ENCODE measurements around the gene MRPS34. TPM values are rescaled to one million over a fixed set of nuclear protein-coding genes. Genes with fewer than 3 reads are reported as not detected.

Gene MRPS34
- total RNA-seq, 2 donors from 2014 or later, result 106 to 227 TPM

DNA sequence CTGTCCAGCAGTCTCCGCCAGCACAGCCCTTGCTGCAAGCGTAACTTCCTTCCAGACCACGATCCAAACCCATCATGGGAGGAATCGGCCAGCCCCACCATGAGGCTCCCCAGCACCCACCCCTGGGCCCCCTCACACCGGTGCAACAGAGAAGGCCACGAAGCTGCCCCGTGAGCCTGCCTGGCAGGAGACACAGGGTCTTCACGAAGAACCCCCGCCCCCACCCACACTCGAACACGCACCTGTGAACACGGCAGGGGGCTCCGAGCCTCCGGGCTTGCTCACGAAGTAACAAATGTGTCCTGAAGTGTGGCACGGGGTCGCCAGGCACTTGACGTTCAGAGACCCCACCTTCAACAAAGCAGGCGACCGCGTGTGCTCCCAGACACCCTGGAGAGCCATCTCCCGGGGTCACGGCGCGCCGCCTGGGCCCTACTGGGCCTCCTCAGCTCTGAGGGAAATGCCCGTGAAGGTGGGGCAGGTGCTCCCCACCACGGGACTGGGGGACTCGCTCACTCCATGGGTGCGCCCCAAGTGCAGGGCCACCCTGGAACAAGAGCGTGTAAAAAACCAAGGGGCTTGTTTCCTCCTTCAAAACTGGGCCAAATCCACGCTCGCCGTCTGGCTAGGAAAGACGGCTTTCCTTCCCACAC, 46.1 kb upstream of the MRPS34 start:
- H3K4me1 ChIP-seq, result no peaks in the 10 kb centered on the region
- intact Hi-C loops (cut with DNase I), result no loop called here
- no peaks in the 10 kb centered on the region for H3K27me3 ChIP-seq
- TF ChIP-seq, protein P1, sequence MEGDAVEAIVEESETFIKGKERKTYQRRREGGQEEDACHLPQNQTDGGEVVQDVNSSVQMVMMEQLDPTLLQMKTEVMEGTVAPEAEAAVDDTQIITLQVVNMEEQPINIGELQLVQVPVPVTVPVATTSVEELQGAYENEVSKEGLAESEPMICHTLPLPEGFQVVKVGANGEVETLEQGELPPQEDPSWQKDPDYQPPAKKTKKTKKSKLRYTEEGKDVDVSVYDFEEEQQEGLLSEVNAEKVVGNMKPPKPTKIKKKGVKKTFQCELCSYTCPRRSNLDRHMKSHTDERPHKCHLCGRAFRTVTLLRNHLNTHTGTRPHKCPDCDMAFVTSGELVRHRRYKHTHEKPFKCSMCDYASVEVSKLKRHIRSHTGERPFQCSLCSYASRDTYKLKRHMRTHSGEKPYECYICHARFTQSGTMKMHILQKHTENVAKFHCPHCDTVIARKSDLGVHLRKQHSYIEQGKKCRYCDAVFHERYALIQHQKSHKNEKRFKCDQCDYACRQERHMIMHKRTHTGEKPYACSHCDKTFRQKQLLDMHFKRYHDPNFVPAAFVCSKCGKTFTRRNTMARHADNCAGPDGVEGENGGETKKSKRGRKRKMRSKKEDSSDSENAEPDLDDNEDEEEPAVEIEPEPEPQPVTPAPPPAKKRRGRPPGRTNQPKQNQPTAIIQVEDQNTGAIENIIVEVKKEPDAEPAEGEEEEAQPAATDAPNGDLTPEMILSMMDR (IDR thresholded peaks at IDR 0.05), result no peak
- H3K9me3 ChIP-seq, result no peaks in the 10 kb centered on the region
- H3K9ac ChIP-seq (ENCODE audit: low read depth in 2 of 2, low read length in 2 of 2), result no peak overlapping the region
- no peak overlapping the region for H3K4me3 ChIP-seq
- H3K36me3 ChIP-seq, result peaks cover 15% of the 10 kb centered on the region
- no peak overlapping the region for H3K27ac ChIP-seq
- DNase-seq, result no peak

DNA sequence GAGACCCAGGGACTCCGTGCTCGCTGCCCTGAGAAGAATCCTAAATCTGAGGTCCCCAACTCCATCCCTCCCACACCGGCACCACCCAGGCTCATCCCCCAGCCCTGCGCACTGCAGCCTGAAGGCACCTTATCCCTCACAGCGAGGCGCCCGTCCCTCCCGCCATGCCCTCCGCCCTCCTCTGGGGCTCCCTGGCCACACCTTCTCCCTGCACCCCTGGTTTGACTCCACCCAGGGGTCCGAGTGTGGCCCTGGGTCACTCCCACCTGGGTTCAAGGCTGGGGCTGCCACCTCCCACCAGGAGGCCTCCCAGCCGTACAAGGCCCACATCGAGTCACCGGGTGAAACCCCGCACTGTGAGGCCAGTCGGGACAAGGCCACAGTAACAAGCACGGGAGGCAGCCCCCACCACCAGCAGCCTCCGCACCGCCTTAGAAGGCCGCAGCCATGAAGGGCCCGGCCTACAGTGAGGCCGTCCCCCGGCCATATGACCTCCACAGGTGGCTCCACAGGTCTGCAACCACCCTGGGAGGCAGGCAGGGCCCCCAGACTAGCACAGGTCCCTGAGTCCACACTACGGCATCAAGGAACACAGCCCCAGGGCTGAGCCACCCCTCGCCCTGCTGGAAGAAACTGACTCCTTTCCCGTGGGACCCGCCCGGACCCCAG, 45.4 kb upstream of the MRPS34 start:
- H3K27ac ChIP-seq, result no peak overlapping the region
- no peak overlapping the region for H3K4me3 ChIP-seq
- intact Hi-C loops (cut with DNase I), result no loop called here
- no peaks in the 10 kb centered on the region for H3K27me3 ChIP-seq
- H3K36me3 ChIP-seq, result peaks cover 15% of the 10 kb centered on the region
- no peaks in the 10 kb centered on the region for H3K9me3 ChIP-seq
- H3K4me1 ChIP-seq, result no peaks in the 10 kb centered on the region
- TF ChIP-seq, protein P1 (IDR thresholded peaks at IDR 0.05), result no peak
- DNase-seq, result no peak
- H3K9ac ChIP-seq (ENCODE audit: low read depth in 2 of 2, low read length in 2 of 2), result no peak overlapping the region

DNA sequence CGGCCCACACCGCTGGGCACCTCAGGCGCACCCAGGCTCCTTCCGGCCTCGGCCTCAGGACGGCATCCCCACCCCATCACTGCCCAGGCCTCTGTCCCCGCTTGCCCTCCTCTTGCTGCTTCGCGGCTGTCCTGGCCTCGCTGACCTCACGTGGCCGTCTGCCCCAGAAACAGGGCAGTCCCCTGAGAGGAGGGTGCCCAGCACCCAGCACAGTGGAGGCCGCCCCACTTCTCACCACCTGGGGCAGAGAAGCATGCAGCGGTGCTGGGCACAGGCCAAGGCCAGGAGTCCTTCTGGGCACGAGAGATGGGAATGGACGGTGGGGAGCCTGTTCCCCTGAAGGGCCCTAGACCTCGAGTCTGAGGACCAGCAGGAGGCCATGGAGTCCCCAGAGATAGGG, 44.8 kb upstream of the MRPS34 start:
- DNase-seq, result no peak
- Histone ChIP-seq H3K36me3 (peaks cover 15% of the 10 kb centered on the region), H3K27me3 (no peaks in the 10 kb centered on the region), H3K4me3 (no peak overlapping the region), H3K9ac (ENCODE audit: low read depth in 2 of 2, low read length in 2 of 2) (no peak overlapping the region), H3K27ac (no peak overlapping the region), H3K4me1 (no peaks in the 10 kb centered on the region), H3K9me3 (no peaks in the 10 kb centered on the region)
- intact Hi-C loops (cut with DNase I), result no loop called here
- TF ChIP-seq, protein P1 (IDR thresholded peaks at IDR 0.05), result no peak

DNA sequence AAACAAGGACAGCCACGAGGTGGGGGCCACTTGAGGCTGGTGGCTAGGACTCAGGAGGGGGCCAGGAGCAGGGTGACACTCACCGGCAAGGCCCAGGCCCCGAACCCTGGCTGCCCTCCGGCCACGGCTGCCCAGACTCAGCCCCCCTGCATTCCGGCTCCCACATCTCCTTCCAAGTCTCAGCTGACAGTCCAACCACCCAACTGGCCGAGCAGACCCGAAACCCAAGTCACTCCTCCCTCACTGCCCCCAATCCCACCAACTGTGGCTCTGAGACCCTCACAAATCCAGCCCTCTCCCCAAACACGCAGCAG, 44.3 kb upstream of the MRPS34 start:
- Histone ChIP-seq H3K9ac (ENCODE audit: low read depth in 2 of 2, low read length in 2 of 2) (no peak overlapping the region), H3K36me3 (peaks cover 12% of the 10 kb centered on the region)
- TF ChIP-seq, protein P1 (IDR thresholded peaks at IDR 0.05), result no peak

DNA sequence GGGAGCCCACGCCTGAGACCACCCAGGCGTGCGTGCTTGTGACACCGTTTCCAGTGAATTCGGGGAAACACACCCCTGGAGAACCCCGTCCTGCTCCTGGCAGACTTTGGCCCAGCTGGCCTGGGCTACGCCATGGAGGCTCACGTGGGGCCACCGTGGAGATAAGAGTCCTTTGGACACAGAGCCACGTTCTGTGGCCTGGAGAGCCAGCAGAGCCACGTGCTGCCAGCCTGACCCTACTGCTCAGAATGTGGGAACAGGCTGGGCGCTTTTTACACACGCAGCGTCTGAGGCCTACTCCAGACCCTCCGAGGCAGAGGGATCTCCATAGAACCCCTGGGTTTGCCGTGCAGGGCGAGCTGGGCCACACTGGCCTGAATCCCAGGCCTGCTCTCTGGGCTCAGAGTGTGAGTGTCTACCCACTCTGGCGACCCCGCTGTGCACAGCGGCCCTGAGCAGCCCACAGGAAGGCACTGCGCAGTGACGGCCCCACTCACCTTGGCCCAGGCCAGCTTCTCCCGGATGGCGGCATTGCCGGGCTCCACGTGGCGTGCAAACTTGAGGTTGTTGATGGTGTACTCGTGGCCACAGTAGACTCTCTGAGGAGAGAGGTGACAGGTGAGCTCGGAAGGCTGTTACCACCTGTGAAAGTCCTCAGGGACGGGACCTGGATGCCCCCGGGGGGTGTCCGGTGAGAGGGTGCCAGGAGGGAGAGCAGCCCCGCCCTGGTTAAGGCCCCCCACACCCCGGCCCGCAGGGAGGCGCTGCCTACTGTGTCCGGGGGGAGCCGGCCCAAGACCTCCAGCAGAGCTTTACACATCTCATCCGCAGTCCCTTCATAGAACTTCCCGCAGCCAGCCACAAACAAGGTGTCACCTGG, 43.7 kb upstream of the MRPS34 start:
- H3K9me3 ChIP-seq, result no peaks in the 10 kb centered on the region
- H3K9ac ChIP-seq (ENCODE audit: low read depth in 2 of 2, low read length in 2 of 2), result no peak overlapping the region
- no peaks in the 10 kb centered on the region for H3K4me1 ChIP-seq
- intact Hi-C loops (cut with DNase I), result no loop called here
- no peak for DNase-seq
- H3K4me3 ChIP-seq, result no peak overlapping the region
- H3K27me3 ChIP-seq, result no peaks in the 10 kb centered on the region
- no peak overlapping the region for H3K27ac ChIP-seq
- H3K36me3 ChIP-seq, result peaks cover 6% of the 10 kb centered on the region
- TF ChIP-seq, protein P1 (IDR thresholded peaks at IDR 0.05), result no peak

More for the DNA sequence above, 44.3 kb upstream of the MRPS34 start:
- Histone ChIP-seq H3K27me3 (no peaks in the 10 kb centered on the region), H3K4me1 (no peaks in the 10 kb centered on the region), H3K9me3 (no peaks in the 10 kb centered on the region), H3K27ac (no peak overlapping the region), H3K4me3 (no peak overlapping the region)
- no peak for DNase-seq
- intact Hi-C loops (cut with DNase I), result no loop called here

All from colonic mucosa (tissue), 4 donors.